ENCODE results near the gene USP54.

Gene USP54

GRCh38 chr10:73469579-73469978 is 121.6 kb downstream of the USP54 start:
- DNase-seq (ENCODE audit: low read depth), result no peak
- no peak overlapping the region for H3K4me3 ChIP-seq (ENCODE audit: control insufficient read depth, low read depth, low read length)
- TF ChIP-seq CTCF (IDR thresholded peaks at IDR 0.05; ENCODE audit: control insufficient read depth, insufficient read depth, low read depth, low read length, missing control alignments), result no peak

GRCh38 chr10:73467206-73467605 is 123.9 kb downstream of the USP54 start:
- TF ChIP-seq CTCF (IDR thresholded peaks at IDR 0.05; ENCODE audit: control insufficient read depth, insufficient read depth, low read depth, low read length, missing control alignments), result no peak
- DNase-seq (ENCODE audit: low read depth), result no peak
- no peak overlapping the region for H3K4me3 ChIP-seq (ENCODE audit: control insufficient read depth, low read depth, low read length)

- TF ChIP-seq CTCF (IDR thresholded peaks at IDR 0.05; ENCODE audit: control insufficient read depth, insufficient read depth, low read depth, low read length, missing control alignments), result no peak
- no peak for DNase-seq (ENCODE audit: low read depth)
- H3K4me3 ChIP-seq (ENCODE audit: control insufficient read depth, low read depth, low read length), result no peak overlapping the region
Measured at GRCh38 chr10:73465978-73466726, 125.0 kb downstream of the USP54 start.

- H3K4me3 ChIP-seq (ENCODE audit: control insufficient read depth, low read depth, low read length), result no peak overlapping the region
- no peak for DNase-seq (ENCODE audit: low read depth)
Measured at GRCh38 chr10:73460897-73461296, 130.2 kb downstream of the USP54 start.

GRCh38 chr10:73459683-73460314 is 131.3 kb downstream of the USP54 start:
- no peak for TF ChIP-seq CTCF (IDR thresholded peaks at IDR 0.05; ENCODE audit: control insufficient read depth, insufficient read depth, low read depth, low read length, missing control alignments)

More at GRCh38 chr10:73460897-73461296, 130.2 kb downstream of the USP54 start:
- no peak for TF ChIP-seq CTCF (IDR thresholded peaks at IDR 0.05; ENCODE audit: control insufficient read depth, insufficient read depth, low read depth, low read length, missing control alignments)

GRCh38 chr10:73456187-73456890 is 134.8 kb downstream of the USP54 start:
- DNase-seq (ENCODE audit: low read depth), result no peak
- no peak for TF ChIP-seq CTCF (IDR thresholded peaks at IDR 0.05; ENCODE audit: control insufficient read depth, insufficient read depth, low read depth, low read length, missing control alignments)
- H3K4me3 ChIP-seq (ENCODE audit: control insufficient read depth, low read depth, low read length), result no peak overlapping the region

More at GRCh38 chr10:73459683-73460314, 131.3 kb downstream of the USP54 start:
- H3K4me3 ChIP-seq (ENCODE audit: control insufficient read depth, low read depth, low read length), result no peak overlapping the region
- DNase-seq (ENCODE audit: low read depth), result no peak
